Activated CD4-positive, alpha-beta T cell treated with anti-CD3 and anti-CD28 coated beads for 36 hours (primary cell): ENCODE measurements around the gene SEMA5A. TPM values are rescaled to one million over a fixed set of nuclear protein-coding genes. Genes with fewer than 3 reads are reported as not detected.

ENCODE experiments used
- ATAC-seq: fragments of 200-7000 bp; cut with Tn5 transposase; one replicate; pipeline ENCODE4 v1.10.0; 2021; ENCODE audit warnings: mild to moderate bottlenecking, moderate library complexity
- CTCF ChIA-PET: fragments of 350-600 bp; sonication (Branson Sonifier 250); formaldehyde crosslinking; loops from one replicate; lab custom pipeline; 2021; ENCODE audit warnings: antibody characterized with exemption; lab: Charles Lee
- POLR2A ChIA-PET: fragments of 350-600 bp; sonication (Branson Sonifier 250); formaldehyde crosslinking; loops from one replicate; lab custom pipeline; 2021; ENCODE audit warnings: antibody characterized with exemption, inconsistent platforms; lab: Charles Lee
- DNase-seq: peaks from one replicate; pipeline ENCODE4 v3.0.0-alpha.2; 2020
- H3K27ac Mint-ChIP-seq: one replicate; pipeline ENCODE4 v1.8.0; 2021; ENCODE audit warnings: mixed read lengths
- H3K27me3 Mint-ChIP-seq: one replicate; pipeline ENCODE4 v1.8.0; 2021; ENCODE audit warnings: mixed read lengths
- H3K36me3 Mint-ChIP-seq: one replicate; pipeline ENCODE4 v1.8.0; 2021; ENCODE audit warnings: low read depth, mixed read lengths
- H3K4me1 Mint-ChIP-seq: one replicate; pipeline ENCODE4 v1.8.0; 2021; ENCODE audit warnings: mixed read lengths
- H3K4me3 Mint-ChIP-seq: one replicate; pipeline ENCODE4 v1.8.0; 2021; ENCODE audit warnings: mild to moderate bottlenecking, moderate library complexity, mixed read lengths
- H3K9me3 Mint-ChIP-seq: one replicate; pipeline ENCODE4 v1.8.0; 2021; ENCODE audit warnings: low read depth, mixed read lengths
- intact Hi-C, 2 experiments: fragments of 100-400 bp; cut with DNase I in 1 of 2; cut with micrococcal nuclease in 1 of 2; formaldehyde crosslinking; loops; one replicate each; pipeline versions ENCODE4 v1.14.2 to v1.15.1; 2022 to 2024; cut with DNase I, micrococcal nuclease
- total RNA-seq, 2 experiments: library from RNA; stranded (reverse); gene quantifications; one replicate each; pipeline ENCODE4 v1.2.3, GENCODE V29; 2021

Gene SEMA5A
- total RNA-seq, 2 experiments from 2014 or later: 0.04 TPM; not detected in 1

DNA sequence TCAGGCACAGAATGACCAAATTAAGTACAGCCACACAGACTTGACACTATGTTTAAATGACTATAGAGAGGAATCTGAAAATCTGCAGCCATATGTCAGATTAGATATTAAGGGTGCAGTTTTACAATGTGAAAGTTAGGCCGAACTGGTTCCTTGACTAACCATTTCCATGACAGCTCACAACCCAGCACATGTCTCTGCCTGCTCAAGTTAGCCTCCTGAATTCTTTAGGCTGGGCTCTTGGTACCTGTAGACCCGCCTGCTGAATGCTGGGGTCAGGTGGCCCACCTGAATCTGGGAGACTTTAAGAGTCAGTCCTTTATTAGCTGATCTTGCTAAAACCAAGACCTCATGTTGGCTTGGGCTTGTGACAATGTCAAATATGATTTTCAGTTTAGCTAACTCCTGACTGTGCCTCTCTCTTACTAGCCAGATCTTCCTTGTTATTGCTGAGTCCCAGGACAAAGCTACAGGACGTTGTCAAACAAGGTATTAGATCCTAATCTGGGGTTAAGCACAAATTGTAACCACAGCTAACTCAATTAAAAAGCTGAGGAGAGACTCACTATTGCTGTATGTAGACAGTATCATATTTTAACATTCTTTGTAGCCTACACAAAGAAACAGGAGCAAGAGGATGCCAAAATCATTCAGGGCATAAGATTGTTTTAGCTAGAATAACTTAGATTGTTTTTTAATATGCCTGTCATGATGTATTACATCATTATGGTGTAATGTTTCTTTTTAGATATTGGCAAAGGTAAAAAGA lies 490.9 kb downstream of the SEMA5A start:
- ATAC-seq (no peak), DNase-seq (no peak)
- Mint-ChIP-seq H3K27me3 (no peaks in the 10 kb centered on the region), H3K4me3 (no peak overlapping the region), H3K27ac (no peak overlapping the region), H3K36me3 (no peaks in the 10 kb centered on the region), H3K9me3 (peaks cover 1% of the 10 kb centered on the region), H3K4me1 (no peaks in the 10 kb centered on the region)
- intact Hi-C loops: no loop called here
- ChIA-PET CTCF (interaction anchor here (0.9 kb wide), 1 partner anchor 38 kb away, joined by 3 read pairs; no protein-coding TSS in a partner anchor), POLR2A (no interaction called here)

DNA sequence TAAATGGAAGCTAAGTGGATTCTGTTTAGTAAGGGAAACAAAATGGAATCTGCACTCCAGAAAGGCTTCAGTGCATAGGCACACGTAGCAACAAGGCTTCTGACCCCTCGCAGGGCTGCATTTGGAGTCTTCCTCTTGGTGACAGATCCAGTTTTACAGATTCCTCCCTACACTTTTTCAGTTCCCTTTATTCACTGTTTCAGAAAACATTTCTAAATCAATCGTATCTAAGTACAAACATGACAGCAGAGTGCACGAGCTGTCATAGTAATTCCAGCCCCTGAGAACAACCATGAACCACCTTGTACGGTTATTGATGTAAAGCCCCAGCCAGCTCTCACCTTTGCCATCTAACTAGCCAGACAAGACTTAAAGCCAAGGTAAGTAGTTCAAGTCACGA lies 491.6 kb downstream of the SEMA5A start:
- ATAC-seq: no peak
- no peaks in the 10 kb centered on the region for H3K27me3 Mint-ChIP-seq
- H3K9me3 Mint-ChIP-seq: peaks cover 1% of the 10 kb centered on the region
- ChIA-PET CTCF (no interaction called here), POLR2A (no interaction called here)
- H3K4me1 Mint-ChIP-seq: no peaks in the 10 kb centered on the region
- H3K4me3 Mint-ChIP-seq: no peak overlapping the region
- no peaks in the 10 kb centered on the region for H3K36me3 Mint-ChIP-seq
- DNase-seq: no peak
- intact Hi-C loops: no loop called here
- no peak overlapping the region for H3K27ac Mint-ChIP-seq

DNA sequence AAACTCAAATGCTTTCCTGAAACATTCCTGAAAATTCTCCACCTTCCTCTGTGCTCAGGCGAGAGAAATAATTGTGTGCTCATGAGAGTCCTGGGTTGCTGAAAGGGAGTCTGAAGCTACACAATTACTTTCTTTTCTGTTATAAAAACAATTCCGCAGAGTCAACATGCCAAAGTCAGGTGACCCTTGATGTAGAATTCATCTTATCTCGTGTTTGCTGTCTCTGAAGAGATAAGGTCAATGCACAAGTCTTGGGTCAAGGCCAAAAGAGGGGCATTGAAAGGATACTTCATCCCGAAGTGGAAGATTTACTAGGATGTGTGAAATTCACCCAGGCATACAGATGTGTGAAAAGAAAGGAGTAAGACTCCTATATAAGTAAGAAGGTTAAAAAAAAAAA lies 493.5 kb downstream of the SEMA5A start:
- DNase-seq (no peak), ATAC-seq (no peak)
- ChIA-PET CTCF (no interaction called here), POLR2A (no interaction called here)
- Mint-ChIP-seq H3K4me1 (no peaks in the 10 kb centered on the region), H3K27me3 (no peaks in the 10 kb centered on the region), H3K27ac (no peak overlapping the region), H3K36me3 (no peaks in the 10 kb centered on the region), H3K9me3 (peaks cover 1% of the 10 kb centered on the region), H3K4me3 (no peak overlapping the region)
- intact Hi-C loops: no loop called here

DNA sequence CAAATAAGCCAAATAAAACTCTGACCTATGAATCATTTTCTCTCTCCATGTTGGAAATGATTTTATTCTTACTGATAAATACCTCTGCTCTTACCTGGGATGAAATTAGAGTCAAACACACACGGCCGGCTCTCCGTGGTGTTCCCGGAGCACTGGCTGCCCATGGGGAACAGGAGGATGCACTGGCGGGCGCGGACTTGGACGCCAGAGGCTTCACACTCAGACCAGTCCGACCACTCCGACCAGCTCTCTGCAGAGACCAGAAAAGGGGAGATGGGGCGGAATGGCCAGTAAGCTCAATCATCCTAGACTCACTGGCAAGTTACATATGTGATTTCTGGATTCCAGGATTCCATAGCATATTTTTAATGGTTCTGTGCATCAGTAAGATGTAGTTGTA lies 494.1 kb downstream of the SEMA5A start:
- ChIA-PET CTCF (no interaction called here), POLR2A (no interaction called here)
- intact Hi-C loops: no loop called here
- no peaks in the 10 kb centered on the region for H3K4me1 Mint-ChIP-seq
- no peaks in the 10 kb centered on the region for H3K36me3 Mint-ChIP-seq
- DNase-seq (no peak), ATAC-seq (no peak)
- no peaks in the 10 kb centered on the region for H3K27me3 Mint-ChIP-seq
- H3K4me3 Mint-ChIP-seq: no peak overlapping the region
- H3K9me3 Mint-ChIP-seq: peaks cover 1% of the 10 kb centered on the region
- no peak overlapping the region for H3K27ac Mint-ChIP-seq

DNA sequence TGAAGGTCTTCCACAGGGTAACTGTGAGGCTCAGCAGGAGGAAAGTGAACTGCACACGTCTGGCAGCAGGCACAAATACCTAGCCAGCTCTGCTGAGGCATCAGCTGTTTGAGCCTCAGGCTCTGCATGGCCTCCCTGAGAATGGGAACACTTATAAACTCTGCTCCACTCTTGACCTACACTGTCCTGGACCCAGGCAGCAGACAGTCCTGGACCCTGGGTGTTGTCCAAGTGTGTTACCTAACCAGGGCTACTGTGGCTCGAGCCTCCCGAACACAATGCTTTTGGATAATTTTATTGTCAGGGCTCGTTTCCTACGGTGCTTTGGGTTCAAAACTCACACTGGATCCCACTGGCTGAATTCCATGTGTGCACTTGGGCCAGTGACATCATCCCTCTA lies 497.9 kb downstream of the SEMA5A start:
- Mint-ChIP-seq H3K4me1 (no peaks in the 10 kb centered on the region), H3K36me3 (no peaks in the 10 kb centered on the region), H3K27me3 (no peaks in the 10 kb centered on the region), H3K9me3 (peaks cover 1% of the 10 kb centered on the region), H3K27ac (no peak overlapping the region), H3K4me3 (no peak overlapping the region)
- intact Hi-C loops: no loop called here
- ChIA-PET POLR2A (no interaction called here), CTCF (no interaction called here)
- DNase-seq (no peak), ATAC-seq (no peak)

DNA sequence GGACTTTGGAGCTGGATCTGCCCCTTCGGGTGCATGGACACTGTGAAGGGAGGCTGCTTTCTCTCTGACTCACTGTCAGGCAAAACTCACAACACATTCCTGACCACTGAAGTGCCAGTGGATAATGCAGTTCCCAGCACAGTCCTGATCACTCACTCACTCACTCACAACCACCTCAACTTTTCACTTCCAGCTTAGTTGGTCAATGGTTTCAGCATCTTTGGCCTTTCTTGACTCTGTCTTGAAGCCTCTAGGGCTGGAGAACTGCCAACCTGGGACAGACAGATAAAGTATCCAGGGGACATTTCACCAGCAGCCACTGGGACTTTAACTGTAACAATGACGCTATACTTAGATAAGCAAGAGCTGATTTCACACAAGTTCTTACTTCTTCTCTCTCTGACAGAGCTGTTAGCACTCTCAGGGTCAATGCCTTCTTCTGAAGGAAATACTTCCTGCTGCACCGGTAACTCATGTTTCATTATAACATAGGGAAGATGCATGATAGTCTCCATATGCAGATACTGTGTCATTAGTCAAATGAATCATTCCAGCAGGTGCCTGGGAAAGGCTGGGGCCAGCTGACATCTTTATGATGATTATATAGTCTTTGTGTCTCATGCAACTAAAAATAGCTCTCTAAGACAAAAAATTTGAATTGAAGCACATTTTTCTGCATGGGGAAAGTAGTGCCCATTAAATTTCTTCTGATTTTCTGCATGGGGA lies 499.0 kb downstream of the SEMA5A start:
- ChIA-PET CTCF (no interaction called here), POLR2A (no interaction called here)
- ATAC-seq (no peak), DNase-seq (no peak)
- Mint-ChIP-seq H3K4me3 (no peak overlapping the region), H3K4me1 (no peaks in the 10 kb centered on the region), H3K9me3 (peaks cover 1% of the 10 kb centered on the region), H3K27me3 (no peaks in the 10 kb centered on the region), H3K27ac (no peak overlapping the region), H3K36me3 (no peaks in the 10 kb centered on the region)
- intact Hi-C loops: no loop called here

DNA sequence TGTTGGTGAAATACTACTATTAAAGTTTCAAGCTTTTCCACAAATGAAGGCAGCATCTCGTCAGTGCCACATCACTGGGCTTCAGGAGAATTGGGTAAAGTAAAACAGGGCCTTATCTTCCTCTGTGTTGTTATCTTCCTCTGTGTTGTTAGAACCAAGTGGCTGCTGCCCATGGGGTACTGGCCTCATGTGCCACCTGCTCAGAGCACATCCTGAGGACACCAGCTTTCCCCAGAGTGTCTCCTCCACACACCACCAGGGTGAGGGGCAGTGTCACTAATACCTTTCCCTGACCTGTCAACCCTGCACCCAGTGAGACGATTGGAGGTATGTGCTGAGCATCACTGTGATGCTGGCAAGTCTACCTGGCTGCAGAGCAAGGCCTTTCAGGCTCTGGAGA lies 499.9 kb downstream of the SEMA5A start:
- H3K36me3 Mint-ChIP-seq: no peaks in the 10 kb centered on the region
- DNase-seq (no peak), ATAC-seq (no peak)
- intact Hi-C loops: no loop called here
- H3K4me3 Mint-ChIP-seq: no peak overlapping the region
- H3K27me3 Mint-ChIP-seq: no peaks in the 10 kb centered on the region
- H3K27ac Mint-ChIP-seq: no peak overlapping the region
- CTCF ChIA-PET: no interaction called here
- peaks cover 1% of the 10 kb centered on the region for H3K9me3 Mint-ChIP-seq
- no peaks in the 10 kb centered on the region for H3K4me1 Mint-ChIP-seq
- POLR2A ChIA-PET: no interaction called here

DNA sequence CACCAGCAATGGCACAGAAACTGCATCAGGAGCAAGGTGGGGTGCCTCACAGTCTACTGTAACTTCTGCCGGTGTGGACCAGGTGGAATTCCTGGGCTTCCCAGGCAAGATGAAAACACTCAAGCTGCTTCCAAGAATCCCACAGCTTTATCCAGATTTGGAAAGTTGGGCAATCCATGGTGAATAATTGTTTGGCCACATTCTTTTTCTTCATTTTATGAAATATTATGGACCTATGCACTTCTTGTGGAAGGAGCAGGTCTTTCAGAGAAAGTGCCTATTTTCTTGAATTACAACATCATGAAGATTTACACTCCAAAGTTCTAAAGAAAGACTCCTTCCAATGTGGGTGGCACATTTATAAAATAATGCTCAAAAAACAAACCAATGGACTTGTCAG lies 503.6 kb downstream of the SEMA5A start:
- Mint-ChIP-seq H3K4me1 (no peaks in the 10 kb centered on the region), H3K9me3 (no peaks in the 10 kb centered on the region), H3K27ac (no peak overlapping the region), H3K36me3 (no peaks in the 10 kb centered on the region), H3K27me3 (no peaks in the 10 kb centered on the region), H3K4me3 (no peak overlapping the region)
- ATAC-seq (no peak), DNase-seq (no peak)
- intact Hi-C loops: no loop called here
- ChIA-PET CTCF (no interaction called here), POLR2A (interaction anchor here (0.5 kb wide), 1 partner anchor 32 kb away, joined by 3 read pairs; no protein-coding TSS in a partner anchor)

DNA sequence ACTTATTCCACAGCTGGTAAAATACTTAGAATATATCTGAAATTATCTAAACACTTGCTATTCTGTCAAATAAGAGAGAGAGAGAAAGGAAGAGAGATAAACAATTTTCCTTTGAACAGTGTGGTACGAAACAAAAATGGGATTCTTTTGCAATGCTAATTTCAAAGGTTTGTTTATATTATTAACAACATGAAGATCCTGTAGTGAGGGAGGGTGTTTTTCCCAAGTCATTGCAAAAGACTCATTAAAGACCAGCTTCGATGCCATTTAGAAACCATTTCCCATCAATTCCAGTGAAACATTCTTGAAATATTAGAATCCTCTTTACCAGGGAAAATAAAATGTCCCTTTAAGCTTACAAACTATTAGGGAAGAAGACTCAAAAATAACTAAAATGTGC lies 505.4 kb downstream of the SEMA5A start:
- Mint-ChIP-seq H3K4me3 (no peak overlapping the region), H3K36me3 (no peaks in the 10 kb centered on the region), H3K9me3 (no peaks in the 10 kb centered on the region), H3K27me3 (no peaks in the 10 kb centered on the region), H3K27ac (no peak overlapping the region), H3K4me1 (no peaks in the 10 kb centered on the region)
- ATAC-seq (no peak), DNase-seq (no peak)
- CTCF ChIA-PET: interaction anchor here (0.7 kb wide), 1 partner anchor 53 kb away, joined by 3 read pairs; no protein-coding TSS in a partner anchor
- intact Hi-C loops: no loop called here
- POLR2A ChIA-PET: no interaction called here

DNA sequence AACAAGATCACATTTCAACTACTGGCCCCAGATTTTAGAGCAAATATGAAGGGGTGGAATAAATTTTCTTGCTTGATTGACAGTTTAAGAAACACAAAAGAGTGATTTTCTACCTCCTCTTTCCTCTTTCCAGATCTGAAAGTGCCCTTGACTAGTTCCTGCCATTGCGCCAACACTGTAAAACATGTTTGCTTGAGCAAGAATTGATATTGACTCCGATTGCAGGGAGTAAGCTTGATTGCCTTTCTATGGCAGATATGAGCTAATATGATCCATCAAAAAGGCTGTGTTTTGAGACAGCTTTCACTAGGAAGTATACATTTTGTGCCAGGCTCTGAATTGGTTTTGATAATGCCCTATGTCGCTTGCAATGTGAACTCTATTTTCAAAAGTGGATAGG lies 508.8 kb downstream of the SEMA5A start:
- ATAC-seq (no peak), DNase-seq (no peak)
- no peaks in the 10 kb centered on the region for H3K9me3 Mint-ChIP-seq
- H3K4me1 Mint-ChIP-seq: no peaks in the 10 kb centered on the region
- no peak overlapping the region for H3K4me3 Mint-ChIP-seq
- intact Hi-C loops: no loop called here
- no peaks in the 10 kb centered on the region for H3K27me3 Mint-ChIP-seq
- ChIA-PET POLR2A (no interaction called here), CTCF (no interaction called here)
- H3K36me3 Mint-ChIP-seq: no peaks in the 10 kb centered on the region
- H3K27ac Mint-ChIP-seq: no peak overlapping the region

DNA sequence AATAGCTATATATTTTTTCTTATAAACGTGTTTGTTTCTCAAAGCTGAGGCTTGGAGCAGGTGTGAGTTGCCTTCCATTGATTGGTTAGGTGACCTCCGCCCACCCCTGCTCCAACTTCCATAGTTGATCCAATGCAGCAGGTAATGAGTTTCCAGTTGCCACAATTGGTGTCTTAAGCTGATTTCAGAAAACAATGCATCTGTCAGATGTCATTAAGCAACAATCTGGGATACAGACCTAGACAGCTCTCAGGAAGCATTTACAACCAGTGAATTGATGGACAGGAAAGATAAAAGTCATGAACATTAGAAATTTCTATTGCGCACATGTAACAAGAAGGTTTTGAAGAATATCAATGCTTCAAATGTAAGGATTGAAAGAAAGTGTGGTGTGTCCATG lies 510.5 kb downstream of the SEMA5A start:
- Mint-ChIP-seq H3K4me3 (no peak overlapping the region), H3K9me3 (no peaks in the 10 kb centered on the region), H3K36me3 (no peaks in the 10 kb centered on the region), H3K4me1 (no peaks in the 10 kb centered on the region), H3K27me3 (no peaks in the 10 kb centered on the region), H3K27ac (no peak overlapping the region)
- ATAC-seq: no peak
- DNase-seq: no peak
- ChIA-PET CTCF (no interaction called here), POLR2A (no interaction called here)
- intact Hi-C loops: no loop called here

DNA sequence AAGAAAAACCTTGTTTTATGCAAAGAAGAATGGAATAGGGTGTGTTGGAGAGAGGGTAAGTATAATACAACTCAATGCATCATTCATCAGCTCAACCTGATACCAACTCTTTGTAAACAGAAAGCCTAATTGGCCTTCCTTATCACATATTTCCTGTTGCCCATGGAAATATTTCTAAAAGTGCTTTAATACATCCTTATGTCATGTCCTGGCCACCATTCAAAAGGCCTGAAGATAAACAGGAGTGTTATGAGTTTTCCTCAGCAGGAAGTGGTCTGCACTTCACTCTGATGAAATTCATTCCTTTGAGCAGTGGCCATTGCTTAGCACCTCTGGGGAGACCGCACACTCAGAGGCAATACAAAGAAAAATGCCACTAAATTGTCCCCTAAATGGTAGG lies 511.2 kb downstream of the SEMA5A start:
- no peak for ATAC-seq
- POLR2A ChIA-PET: no interaction called here

More for the DNA sequence above, 511.2 kb downstream of the SEMA5A start:
- Mint-ChIP-seq H3K4me1 (no peaks in the 10 kb centered on the region), H3K27ac (no peak overlapping the region), H3K27me3 (no peaks in the 10 kb centered on the region), H3K36me3 (no peaks in the 10 kb centered on the region), H3K9me3 (no peaks in the 10 kb centered on the region), H3K4me3 (no peak overlapping the region)
- intact Hi-C loops: no loop called here
- CTCF ChIA-PET: no interaction called here
- no peak for DNase-seq
